MCF 10A (cell line): ENCODE results near the gene PCMTD2. TPM values are rescaled to one million over a fixed set of nuclear protein-coding genes. Genes with fewer than 3 reads are reported as not detected.

Source experiments
- Bru-seq: library from RNA; stranded (reverse); fragments of 400-500 nt; gene quantifications from one replicate; lab custom pipeline; 2021; lab: Mats Ljungman, UMichigan
- BruChase-seq, 2 experiments: library from RNA; stranded (reverse); fragments of 400-500 nt; gene quantifications; one replicate each; lab custom pipeline; 2021; lab: Mats Ljungman, UMichigan
- BruUV-seq: library from RNA; stranded (reverse); fragments of 400-500 nt; replicated peaks from 2 replicates; lab custom pipeline; 2021; lab: Mats Ljungman, UMichigan
- CTCF ChIA-PET: fragments of 300-600 bp; sonication (Branson Sonifier 250); formaldehyde crosslinking; extraction: SDS; loops from one replicate; lab custom pipeline; 2021; ENCODE audit warnings: antibody characterized with exemption, inconsistent platforms; lab: Yijun Ruan, JAX
- POLR2A ChIA-PET: fragments of 300-600, 350-650 bp; sonication (Branson Sonifier 250); formaldehyde crosslinking; extraction: SDS; loops from one replicate; lab custom pipeline; 2020; ENCODE audit warnings: antibody characterized with exemption, inconsistent platforms; lab: Yijun Ruan, JAX
- DNase-seq: peaks from one replicate; pipeline ENCODE4 v3.0.0-alpha.2; 2018; ENCODE audit not compliant: unreplicated experiment
- H3K27ac Mint-ChIP-seq: one replicate; pipeline ENCODE4 v1.8.0; 2022; ENCODE audit warnings: mild to moderate bottlenecking, low read depth, mixed read lengths; ENCODE audit not compliant: unreplicated experiment
- H3K27me3 Mint-ChIP-seq: one replicate; pipeline ENCODE4 v1.8.0; 2022; ENCODE audit warnings: mixed read lengths; ENCODE audit not compliant: insufficient read depth, unreplicated experiment
- H3K36me3 Mint-ChIP-seq: one replicate; pipeline ENCODE4 v1.8.0; 2022; ENCODE audit warnings: mild to moderate bottlenecking, moderate library complexity, mixed read lengths; ENCODE audit not compliant: insufficient read depth, unreplicated experiment
- H3K4me1 Mint-ChIP-seq: one replicate; pipeline ENCODE4 v1.8.0; 2022; ENCODE audit warnings: mixed read lengths; ENCODE audit not compliant: insufficient read depth, unreplicated experiment
- H3K4me3 Mint-ChIP-seq: one replicate; pipeline ENCODE4 v1.8.0; 2022; ENCODE audit warnings: mild to moderate bottlenecking, moderate library complexity, mixed read lengths; ENCODE audit not compliant: unreplicated experiment
- H3K9me3 Mint-ChIP-seq: one replicate; pipeline ENCODE4 v1.8.0; 2022; ENCODE audit warnings: mixed read lengths; ENCODE audit not compliant: unreplicated experiment
- CTCF ChIP-seq: fragments of 200-600 bp; IDR thresholded peaks from one replicate; pipeline ENCODE4 v1.8.0; 2022; ENCODE audit warnings: antibody characterized with exemption, mild to moderate bottlenecking; ENCODE audit not compliant: unreplicated experiment
- intact Hi-C: fragments of 100-400 bp; cut with micrococcal nuclease; formaldehyde crosslinking; loops from 2 replicates; pipeline ENCODE4 v1.14.1; 2022
- long read RNA-seq: library from polyadenylated mRNA; stranded (forward); transcript quantifications from one replicate; pipeline ENCODE4 v2.0.0, GENCODE V29; 2022
- total RNA-seq: library from RNA; stranded (reverse); gene quantifications from 2 replicates; pipeline ENCODE4 v1.2.3, GENCODE V29; 2022

PCMTD2 gene
- total RNA-seq (39.4 and 45.9 TPM in 2 replicates), Bru-seq, nascent RNA (percentile 59 among the genes with signal in this experiment), BruChase-seq, experiment 1, labeled RNA remaining after a 6-hour chase (percentile 91 among the genes with signal in this experiment), BruChase-seq, experiment 2, labeled RNA remaining after a 2-hour chase (percentile 83 among the genes with signal in this experiment)
- long read RNA-seq, transcript PCMTD2-203 (6 exons, 3,843 nt), result major isoform, 19 of 40 reads
- long read RNA-seq, partial matches to known transcripts, result 5 of 40 reads
- long read RNA-seq, other reads (novel, unspliced or antisense), result 16 of 40 reads

GRCh38 chr20:64255361-64256281 is at the start of gene PCMTD2:
TSS of gene PCMTD2 (plus strand) at chr20:64255748. CDS start at chr20:64259966, 4,218 bp downstream.
- Mint-ChIP-seq H3K36me3 (peaks cover 20% of the 10 kb centered on the region), H3K9me3 (no peaks in the 10 kb centered on the region), H3K27ac (peak within 1 kb of the TSS; percentile 92), H3K4me3 (peak within 1 kb of the TSS; percentile 88), H3K4me1 (peaks cover 24% of the 10 kb centered on the region), H3K27me3 (peaks cover 13% of the 10 kb centered on the region)
- intact Hi-C loops, result no loop called here
- BruUV-seq, result no TSS peak
- CTCF ChIA-PET, result interaction anchor here (0.5 to 1.8 kb wide), 5 partner anchors 33 to 947 kb away, joined by 3 to 7 read pairs (median 5); no protein-coding TSS in a partner anchor
- TF ChIP-seq CTCF, result no peak
- POLR2A ChIA-PET, result interaction anchor here (0.6 to 3.5 kb wide), 26 partner anchors 9 to 390 kb away, joined by 3 to 25 read pairs (median 4); partner anchors contain the start of genes LKAAEAR1, OPRL1, TCEA2 and TPD52L2
- peak; percentile 82 for DNase-seq

- Mint-ChIP-seq H3K36me3 (no peaks in the 10 kb centered on the region), H3K9me3 (no peaks in the 10 kb centered on the region), H3K27me3 (peaks cover 30% of the 10 kb centered on the region), H3K27ac (no peak overlapping the region), H3K4me1 (peaks cover 7% of the 10 kb centered on the region), H3K4me3 (no peak overlapping the region)
- intact Hi-C loops, result no loop called here
- BruUV-seq, result no TSS peak
- DNase-seq, result no peak
- ChIA-PET POLR2A (interaction anchor here (1.6 kb wide), 1 partner anchor 49 kb away, joined by 4 read pairs; the partner anchor contains the start of gene PCMTD2), CTCF (interaction anchor here (1.2 kb wide), 1 partner anchor 123 kb away, joined by 3 read pairs; the partner anchor contains the start of gene LKAAEAR1)
- no peak for TF ChIP-seq CTCF
Measured at GRCh38 chr20:64206614-64207013, 48.9 kb upstream of the PCMTD2 start.

- Mint-ChIP-seq H3K4me1 (peaks cover 7% of the 10 kb centered on the region), H3K27me3 (peaks cover 37% of the 10 kb centered on the region), H3K27ac (no peak overlapping the region), H3K4me3 (no peak overlapping the region), H3K36me3 (no peaks in the 10 kb centered on the region), H3K9me3 (no peaks in the 10 kb centered on the region)
- intact Hi-C loops, result no loop called here
- BruUV-seq, result no TSS peak
- CTCF ChIA-PET, result no interaction called here
- TF ChIP-seq CTCF, result no peak
- POLR2A ChIA-PET, result interaction anchor here (1.6 kb wide), 1 partner anchor 48 kb away, joined by 4 read pairs; the partner anchor contains the start of gene PCMTD2
- DNase-seq, result no peak
Measured at GRCh38 chr20:64207641-64208590, 47.6 kb upstream of the PCMTD2 start.
